GM11168 (cell line): ENCODE results near the gene ABCA4.

ENCODE experiments used
- in situ Hi-C: fragments of 300-500 bp; cut with MboI; formaldehyde crosslinking; loops from one replicate; pipeline ENCODE4 v1.12.0; 2022; ENCODE audit warnings: low sequenced_read_pairs; ENCODE audit not compliant: unreplicated experiment

Gene ABCA4

DNA sequence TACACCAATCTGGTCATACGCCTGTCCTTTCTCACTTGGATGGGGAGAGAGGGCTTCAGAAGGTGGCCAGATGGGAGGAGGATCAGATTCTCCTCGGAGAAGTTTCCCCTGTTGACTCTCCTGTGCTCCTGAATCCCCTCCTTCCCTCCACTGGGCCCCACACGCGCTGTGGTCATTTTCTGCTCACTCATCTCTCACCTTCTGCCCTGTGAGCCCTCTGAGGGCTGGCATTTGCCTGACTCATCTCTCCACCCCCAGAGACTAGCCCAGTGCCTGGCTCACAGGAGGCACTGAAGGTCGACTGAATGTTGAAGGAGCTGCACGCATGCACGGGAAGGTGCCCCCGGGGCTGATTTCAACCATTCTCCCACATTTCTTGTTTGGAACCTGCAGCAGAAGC lies 14.2 kb downstream of the ABCA4 start:
- in situ Hi-C loops: no loop called here

DNA sequence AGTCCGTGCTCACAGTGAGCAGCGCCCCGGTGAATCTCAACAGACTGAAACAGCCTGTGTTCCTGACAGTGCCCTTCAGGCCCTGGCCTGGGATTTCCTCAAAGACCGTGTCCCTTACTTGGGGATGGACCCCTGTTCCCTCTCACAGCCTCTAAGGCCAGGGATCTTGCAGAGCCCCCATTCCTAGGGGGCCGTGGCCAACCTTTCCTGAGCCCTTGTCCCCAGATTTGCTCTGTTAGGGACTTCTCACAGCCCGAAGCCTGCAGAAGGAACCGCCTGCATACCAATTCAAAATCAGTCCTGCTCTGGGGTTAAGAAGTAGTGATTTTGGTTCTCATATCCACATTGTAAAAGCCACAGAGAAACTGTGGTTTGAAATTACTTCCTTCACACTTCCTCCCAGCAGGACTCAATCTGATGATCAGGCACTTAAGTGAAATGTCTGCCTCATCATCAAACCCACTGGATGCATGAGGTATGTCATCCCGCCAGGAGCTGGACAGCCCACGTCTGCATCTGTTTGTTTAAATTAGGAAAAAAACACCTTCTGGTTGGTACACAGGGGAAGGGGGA lies 14.9 kb downstream of the ABCA4 start:
- in situ Hi-C loops: no loop called here

DNA sequence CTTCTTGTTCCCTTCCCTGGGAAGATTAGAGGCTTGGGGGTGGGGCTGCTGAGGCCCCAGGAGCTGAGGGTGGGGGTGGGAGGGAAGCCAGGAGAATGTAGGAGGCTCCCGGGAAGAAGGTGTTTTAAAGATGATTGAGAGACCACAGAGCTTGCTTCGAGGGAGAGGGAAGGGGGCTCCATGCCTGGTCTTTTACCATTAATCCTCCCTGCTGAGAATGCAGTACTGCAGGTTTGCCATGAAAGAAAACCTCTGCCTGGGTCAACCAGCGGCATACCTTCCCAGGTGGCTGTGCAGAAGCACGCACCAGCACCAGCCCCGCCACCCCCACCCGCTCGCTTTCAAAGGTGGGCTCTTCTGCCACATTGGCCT lies 15.4 kb downstream of the ABCA4 start:
- in situ Hi-C loops: no loop called here

DNA sequence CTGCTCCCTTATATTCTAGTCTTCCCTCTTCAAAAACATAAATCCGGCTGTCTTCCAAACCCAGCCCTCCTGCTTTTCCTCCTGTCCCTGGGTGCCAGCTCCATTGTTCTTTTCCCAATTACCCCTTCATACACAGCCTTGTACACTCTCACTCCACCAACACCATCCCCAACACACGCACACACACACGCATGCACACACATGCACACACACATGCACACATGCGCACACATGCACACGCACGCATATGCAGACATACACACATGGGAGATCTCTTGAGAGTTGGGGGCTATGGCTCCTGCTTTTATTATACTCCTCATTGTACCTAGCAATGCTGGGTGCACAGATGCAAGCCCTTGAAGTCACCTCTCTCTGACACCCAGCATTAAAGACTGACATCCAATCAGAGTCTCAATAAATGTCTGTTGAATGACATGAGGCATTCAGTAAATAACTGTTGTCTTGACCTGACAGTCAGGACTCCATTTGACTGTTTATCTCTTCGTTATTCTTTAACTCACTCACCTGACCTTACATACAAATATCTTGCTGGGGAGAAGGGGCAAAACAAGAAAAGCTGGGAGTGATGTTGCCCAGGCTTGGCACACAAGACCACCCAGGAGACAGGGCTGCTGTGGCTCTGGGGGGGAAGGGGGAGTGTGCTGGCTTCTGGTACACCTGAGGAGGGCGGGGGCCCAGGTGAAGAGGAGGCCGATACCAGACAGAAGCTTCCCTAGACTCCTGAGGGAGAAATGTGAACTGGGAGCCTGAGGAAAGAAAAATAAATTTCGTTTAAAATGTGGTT lies 16.0 kb downstream of the ABCA4 start:
- in situ Hi-C loops: no loop called here

DNA sequence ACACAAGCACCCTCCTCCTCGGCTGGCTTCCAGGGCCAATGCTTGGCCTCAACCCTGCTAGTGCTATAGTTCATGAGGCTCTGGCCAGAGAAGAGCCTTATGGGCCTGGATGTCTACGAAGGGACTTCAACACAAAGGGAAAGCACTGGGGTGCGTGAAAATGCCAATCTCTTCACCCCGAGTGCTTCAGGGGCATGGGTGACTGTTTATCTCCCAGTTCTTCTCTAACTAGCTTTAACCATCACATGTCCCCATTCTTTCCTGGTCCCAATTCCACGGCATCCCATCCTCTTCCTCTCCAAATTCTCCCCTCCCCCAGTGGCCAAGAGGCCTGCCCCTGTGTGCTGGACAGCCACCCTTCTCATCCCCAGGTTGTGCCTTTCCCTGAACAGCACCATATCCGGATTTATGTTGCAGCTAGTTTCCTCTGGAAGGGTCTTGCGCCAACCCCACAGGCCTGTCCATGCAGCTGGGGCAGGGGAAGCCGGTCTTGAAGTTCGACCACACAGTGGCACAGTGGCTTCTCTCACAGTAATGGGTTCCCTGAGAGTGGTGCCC lies 16.7 kb downstream of the ABCA4 start:
- in situ Hi-C loops: no loop called here

DNA sequence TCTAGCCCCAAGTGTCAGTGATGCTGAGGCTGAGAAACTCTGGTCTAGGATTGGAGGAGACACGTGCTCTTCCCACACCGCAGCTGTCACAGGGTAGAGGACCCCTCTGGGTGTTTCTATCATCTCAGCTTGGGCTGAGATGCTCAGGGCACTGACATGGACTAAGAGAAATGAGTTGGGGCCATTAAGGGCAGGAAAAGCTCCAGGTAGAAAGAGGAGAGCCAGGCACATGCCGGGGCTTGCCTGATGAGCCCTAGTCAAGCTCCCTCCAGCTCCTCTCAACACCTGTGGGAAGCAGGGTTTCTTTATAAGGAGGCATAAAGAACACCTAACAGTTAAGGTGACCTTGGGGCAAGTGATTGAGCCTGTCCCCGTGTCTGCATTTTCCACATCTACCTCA lies 17.3 kb downstream of the ABCA4 start:
- in situ Hi-C loops: no loop called here

DNA sequence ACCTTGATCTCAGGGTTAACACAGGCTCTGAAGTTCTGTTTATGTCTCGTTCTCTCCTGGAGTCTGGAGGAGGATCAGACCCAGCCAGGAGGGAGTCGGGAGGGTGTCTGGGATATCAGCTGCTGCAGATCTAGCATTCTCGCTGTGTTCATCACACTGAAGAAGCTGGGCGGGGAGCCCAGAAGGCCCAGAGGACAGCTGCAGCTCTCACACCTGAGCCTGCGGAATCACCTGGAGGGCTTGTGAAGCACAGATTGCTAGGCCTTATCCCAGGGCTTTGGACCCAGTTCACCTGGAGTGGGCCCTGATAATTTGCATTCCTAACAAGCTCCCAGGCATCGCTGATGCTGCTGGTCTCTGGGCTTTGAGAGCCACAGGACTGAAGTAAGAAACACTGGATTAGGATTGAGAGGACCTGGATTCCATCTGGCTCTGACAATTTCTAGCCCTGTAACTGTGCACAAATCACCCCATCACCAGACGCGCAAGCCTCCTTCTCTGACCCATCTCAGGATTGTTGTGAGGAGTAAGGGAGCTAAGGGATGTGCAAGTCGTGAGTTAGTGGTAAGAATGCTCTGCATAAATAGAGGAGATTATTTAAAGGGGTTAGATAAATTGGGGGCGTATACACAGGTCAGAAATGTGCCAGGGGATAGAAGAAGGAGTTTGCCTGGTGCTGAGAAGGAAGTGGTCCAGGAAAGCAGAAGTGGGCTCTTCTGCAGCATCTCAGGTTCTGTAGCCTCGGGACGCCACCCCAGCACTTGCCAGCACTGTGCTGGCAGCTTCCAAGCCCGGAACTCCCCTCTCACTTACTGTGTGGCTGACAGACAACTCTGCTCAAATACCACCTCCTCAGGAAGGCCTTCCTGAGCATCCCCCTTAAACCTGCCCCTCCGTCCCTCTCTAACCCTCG lies 19.1 kb downstream of the ABCA4 start:
- in situ Hi-C loops: no loop called here

DNA sequence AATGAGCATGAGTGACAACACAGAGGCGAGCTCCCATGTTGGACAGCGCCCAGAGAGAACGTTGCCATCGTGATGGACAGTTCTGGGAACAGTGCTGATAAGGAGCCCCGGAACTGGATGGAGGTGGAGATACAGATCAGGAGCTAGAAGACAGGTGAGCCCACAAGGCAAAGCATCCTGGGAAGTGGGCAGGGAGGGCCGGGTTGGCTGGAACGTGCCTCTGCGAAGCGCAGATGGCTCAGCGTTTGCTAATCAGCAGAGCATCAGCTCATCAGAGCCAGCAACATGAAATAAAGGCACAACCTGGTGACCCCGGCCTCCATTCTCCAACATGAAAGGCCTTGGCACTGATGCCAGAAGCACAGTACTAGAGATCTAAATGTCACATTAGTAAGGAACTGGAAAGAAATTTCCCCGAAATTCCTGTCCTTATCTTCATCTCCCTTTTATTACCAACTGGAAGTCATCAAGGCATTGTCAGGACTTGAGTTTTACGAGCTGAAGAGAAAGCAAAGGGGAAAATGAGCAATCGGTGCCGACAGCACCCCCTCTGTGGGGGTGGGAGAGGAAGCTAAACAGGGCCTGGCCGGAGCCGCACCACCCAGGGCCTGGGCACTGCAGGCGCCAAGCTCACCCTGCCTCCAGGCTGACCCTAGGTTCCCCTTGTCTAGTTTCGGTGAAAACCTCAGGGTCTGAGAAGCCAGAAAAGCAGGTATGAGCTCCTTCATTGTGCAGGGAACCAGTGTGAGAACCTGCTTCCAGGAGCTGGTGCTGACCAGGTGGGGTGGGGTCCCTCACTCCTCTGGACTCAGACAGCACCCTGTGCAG lies 19.9 kb downstream of the ABCA4 start:
- in situ Hi-C loops: no loop called here

DNA sequence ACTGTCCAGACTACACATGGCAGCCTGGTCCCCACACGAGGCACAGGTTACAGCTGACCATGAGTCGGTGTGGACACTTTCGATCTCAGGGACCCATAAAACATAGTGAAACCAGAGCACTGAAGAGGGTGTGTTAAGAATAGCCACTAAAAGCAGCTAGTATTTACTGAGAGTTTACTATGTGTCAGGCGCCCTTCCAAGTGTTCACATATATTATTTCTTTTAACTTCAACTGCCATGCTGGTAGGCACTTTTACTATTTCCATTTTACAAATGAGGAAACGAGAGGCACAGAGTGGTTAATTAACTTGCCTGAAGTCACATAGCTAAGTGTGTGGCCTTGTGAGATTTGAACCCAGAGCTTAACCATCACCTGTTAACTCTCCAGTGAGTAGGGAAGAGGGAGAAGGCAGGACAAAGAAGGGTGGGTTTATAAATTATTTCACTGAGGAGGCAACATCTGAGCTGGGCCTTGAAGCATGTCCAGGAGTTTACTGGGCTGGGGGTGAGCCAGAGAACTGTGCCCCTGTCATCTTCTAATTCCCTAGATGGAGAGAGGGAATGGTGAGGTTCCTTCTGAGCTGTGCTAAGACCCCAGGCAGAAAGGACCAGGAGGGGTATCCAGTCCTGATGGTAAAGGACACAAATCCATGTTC lies 20.7 kb downstream of the ABCA4 start:
- in situ Hi-C loops: no loop called here

DNA sequence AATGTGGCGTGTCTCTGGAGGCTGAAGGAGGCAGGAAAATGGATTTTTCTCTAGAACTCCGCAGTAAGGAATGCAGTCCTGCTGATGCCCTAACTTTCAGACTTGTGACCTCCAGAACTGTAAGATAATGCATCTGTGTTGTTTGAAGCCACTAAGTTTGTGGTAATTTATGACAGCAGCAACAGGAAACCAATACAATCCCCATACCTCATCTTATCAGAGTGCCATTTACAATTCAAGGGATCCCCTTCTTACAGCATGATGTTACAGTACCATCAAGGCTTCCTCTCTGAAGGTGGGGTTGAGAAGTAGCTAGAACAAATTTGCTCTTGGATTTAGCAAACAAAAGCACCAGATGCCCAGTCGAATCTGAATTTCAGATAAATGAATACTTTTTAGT lies 21.6 kb downstream of the ABCA4 start:
- in situ Hi-C loops: no loop called here

DNA sequence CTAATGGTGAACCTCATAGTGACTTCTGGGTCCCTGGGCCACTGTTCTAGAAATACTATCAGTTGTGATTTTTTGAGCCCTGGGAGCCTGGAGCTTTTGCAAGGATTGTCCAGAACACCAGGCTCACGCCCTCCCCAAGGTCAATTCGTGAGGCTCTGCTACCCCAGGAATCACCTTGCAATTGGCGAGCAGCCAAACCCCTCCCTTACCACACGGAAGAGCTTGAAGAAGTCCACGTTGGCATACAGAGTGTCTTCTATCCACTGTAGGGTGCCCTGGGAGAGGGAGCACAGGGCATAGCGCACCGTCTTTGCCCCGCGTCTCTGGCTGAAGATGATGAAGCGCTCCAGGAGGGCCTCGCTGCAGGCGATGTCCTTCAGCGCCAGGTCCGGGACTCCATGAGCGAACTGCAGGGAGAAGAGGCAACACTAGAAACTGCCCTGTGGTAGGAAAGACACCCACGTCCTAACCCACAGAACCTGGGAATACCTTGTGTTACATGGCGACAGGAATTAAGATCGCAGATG lies 22.3 kb downstream of the ABCA4 start:
- in situ Hi-C loops: no loop called here

DNA sequence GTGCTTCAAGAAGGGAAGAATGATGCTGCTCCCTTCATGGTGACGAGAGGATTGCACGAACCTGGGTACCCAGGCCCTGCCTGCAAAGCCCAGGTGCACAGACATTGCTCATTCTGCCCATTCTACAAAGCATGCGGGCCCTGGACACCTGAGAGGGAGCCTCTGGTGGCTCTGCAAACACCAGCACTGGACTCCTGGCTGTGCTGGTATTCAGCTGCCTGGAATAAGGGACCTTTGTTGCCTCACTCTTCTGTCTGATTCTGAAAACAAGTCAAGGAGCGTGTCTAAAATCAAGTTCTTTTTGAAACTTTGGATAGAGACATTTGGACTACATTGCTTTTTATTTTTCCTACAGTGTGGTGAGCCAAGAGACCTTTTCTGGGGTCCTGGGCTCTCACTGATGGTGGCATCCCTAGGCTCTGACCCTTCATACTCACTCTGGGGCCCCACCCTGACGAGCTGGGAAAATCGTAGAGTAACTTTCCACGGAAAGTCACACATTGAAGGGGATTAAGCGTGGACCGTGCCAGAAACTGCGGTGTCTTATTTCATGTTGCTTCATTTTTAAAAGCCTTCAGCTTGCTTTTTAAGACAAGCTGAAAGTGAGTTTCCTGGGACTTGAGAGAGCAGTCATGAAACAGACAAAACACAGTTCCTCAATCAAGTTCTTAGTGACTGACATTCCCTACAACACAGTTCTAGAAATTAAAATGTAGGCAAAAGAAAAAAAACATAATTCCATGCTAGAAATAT lies 24.0 kb downstream of the ABCA4 start:
- in situ Hi-C loops: no loop called here

DNA sequence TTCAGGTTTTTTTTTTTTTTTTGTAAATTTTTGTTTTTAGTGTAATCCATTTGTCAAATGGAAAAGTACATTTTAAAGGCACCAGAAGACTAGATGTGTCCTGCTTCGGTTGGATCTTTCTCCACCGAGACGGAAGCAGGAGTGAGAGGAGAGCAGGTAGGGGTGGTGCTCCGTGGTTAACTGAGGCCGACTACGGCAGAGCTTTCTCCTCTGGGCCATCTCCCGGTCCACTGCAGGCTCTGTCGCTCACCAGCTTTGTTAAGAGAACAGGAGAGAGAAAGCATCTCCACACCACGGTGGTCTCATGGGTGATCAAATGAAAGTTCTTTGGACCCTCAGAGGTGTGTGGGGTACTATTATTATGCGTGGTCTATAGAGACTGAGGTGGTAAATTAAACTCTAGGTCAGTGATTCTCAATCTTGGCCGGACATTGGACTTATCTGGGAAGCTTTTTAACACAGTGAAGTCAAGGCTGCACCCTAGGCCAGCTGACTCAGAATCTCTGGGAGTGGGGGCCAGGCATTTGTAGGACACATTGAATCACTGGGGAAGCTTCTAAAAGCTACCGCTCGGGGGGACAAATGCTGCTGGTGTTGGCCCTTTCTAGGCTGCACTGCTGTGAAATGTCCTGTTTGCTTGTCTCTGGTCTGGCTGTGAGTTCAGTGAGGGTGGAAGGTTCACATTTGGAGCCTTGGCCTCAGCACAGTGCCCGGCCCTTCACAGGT lies 25.0 kb downstream of the ABCA4 start:
- in situ Hi-C loops: no loop called here

DNA sequence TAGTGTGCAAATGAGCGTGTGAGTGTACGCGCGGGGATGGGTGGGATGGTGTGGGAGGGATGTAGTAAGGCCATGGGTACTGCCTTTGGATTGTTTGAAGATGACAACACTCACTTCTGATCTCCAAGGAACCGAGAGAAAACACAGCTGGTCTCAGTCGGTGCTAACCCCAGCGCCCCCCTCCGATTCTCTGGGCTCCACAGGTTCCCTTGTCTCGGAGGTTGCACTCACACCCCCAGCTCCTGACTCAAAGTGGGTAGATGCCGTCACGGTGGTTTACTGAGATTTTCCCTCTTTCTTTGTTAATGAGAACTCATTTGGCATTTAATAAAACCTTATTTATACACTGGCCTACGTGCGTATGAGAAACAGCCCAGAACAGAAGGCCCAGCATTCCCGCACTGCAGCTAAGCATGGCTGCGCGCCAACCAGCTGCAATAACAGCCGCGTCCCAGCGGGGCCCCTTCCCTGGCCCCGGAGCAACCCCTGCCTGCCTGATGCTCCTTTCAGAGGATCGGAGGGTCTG lies 25.8 kb downstream of the ABCA4 start:
- in situ Hi-C loops: no loop called here

DNA sequence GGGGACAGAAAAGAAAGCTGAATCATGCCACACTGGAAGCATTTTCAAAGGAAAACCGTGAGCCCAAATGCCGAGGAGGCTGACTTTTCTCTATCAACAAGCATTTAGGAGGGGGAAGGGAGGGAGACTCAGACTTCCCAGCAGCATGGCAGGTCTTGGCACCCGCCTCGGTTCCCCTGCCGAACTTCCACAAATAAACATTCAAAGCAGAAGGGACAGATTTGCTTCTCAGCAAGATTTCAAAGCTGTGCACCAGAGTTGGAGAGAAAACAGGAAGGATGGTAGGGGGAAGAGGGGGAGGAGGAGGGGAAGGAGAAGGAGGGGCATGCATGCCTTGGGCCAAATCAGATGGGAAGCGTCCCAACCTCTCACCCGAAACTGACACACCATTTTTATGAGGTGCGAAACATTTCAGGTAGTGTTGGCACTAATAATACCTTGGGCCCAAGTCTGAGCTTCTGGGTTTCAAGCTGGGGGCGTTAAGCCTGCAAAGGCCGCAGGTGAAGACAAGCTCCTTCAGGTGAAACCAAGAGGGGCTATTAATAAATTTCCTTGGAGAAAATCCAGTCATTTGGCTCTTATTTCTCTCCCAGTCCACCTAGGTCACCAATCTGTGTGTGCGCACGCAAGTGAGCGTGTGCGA lies 26.4 kb downstream of the ABCA4 start:
- in situ Hi-C loops: no loop called here

DNA sequence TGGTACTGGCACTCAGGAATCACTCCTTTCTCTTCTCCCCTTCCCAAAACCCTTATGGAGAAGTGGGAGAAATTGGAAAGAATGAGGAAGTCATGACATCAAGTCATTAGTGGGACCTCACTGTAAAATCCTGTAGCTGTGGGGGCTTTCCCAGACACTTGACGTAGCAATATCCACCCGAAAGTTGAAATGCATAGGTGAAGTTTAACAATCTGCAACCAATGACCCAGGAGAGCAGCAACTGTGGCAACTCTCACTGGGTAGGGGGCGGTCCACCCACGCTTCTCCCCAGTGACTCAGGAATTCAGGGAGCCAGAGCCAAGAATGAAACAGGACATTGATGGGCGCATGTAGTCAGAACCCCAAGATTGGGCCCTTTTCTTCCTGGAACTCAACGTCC lies 27.0 kb downstream of the ABCA4 start:
- in situ Hi-C loops: no loop called here

DNA sequence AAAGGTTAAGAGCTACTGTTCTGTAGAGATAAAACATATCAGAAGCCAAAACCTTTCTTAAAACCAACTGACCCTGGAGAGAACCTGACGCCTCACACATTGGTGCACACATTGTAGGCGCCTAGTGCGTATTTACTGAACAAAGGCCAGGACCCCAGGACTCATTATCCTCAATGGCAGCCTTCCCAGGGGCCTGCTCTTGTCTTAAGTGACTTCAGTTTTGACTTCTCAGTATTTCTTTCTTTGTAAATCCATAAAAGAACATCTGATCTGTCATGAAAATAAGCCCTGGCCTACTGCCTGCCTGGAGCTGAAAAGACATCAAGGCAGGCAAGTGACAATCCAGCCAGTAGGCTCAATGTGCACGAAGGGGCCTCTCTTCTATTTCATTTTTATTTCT lies 27.6 kb downstream of the ABCA4 start:
- in situ Hi-C loops: no loop called here
